Activated CD4-positive, CD25-positive, alpha-beta regulatory T cell treated with anti-CD3 and anti-CD28 coated beads, Interleukin-2, amount 50 U/mL, for 24 hours (primary cell): ENCODE data around the gene PCDHA4.
"Not testable (repeated sequence)": the region's sequence is repeated elsewhere in the genome, so short reads cannot be mapped to it uniquely, and the experiment has no call there.

Source experiments
- ATAC-seq, 2 donors: fragments of 150-1000 bp; cut with Tn5 transposase; one replicate each; pipeline ENCODE4 v1.10.0; 2021; ENCODE audit warnings: mild to moderate bottlenecking in 1 of 2, moderate library complexity in 1 of 2

Gene PCDHA4

DNA sequence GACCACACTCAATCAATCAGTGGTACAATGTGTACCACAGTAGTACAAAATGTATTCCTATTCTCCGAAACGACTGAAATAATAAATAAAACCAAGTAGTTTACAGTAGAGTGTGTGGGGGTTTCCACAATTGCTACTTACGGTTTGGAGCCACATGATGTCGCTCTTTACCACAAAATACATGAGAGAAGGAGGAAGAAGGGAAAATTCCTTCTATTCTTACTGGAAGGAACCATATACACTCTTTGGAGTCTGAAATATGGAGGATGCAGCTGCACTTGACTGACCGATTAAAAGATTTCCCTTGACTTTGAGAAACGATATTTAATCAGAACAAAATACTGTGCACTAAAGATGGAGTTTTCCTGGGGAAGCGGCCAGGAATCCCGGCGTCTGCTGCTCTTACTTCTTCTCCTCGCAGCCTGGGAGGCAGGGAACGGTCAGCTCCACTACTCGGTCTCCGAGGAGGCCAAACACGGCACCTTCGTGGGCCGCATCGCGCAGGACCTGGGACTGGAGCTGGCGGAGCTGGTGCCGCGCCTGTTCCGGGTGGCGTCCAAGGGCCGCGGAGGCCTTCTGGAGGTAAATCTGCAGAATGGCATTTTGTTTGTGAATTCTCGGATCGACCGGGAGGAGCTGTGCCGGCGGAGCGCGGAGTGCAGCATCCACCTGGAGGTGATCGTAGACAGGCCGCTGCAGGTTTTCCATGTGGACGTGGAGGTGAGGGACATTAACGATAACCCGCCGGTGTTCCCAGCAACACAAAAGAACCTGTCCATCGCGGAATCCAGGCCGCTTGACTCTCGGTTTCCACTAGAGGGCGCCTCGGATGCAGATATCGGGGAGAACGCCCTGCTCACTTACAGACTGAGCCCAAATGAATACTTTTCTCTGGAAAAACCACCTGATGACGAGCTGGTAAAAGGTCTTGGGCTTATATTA is at the start of gene PCDHA4:
TSS of gene PCDHA4 (plus strand) at position 235 of the 942 bp plus-strand sequence.
- no peak for ATAC-seq

DNA sequence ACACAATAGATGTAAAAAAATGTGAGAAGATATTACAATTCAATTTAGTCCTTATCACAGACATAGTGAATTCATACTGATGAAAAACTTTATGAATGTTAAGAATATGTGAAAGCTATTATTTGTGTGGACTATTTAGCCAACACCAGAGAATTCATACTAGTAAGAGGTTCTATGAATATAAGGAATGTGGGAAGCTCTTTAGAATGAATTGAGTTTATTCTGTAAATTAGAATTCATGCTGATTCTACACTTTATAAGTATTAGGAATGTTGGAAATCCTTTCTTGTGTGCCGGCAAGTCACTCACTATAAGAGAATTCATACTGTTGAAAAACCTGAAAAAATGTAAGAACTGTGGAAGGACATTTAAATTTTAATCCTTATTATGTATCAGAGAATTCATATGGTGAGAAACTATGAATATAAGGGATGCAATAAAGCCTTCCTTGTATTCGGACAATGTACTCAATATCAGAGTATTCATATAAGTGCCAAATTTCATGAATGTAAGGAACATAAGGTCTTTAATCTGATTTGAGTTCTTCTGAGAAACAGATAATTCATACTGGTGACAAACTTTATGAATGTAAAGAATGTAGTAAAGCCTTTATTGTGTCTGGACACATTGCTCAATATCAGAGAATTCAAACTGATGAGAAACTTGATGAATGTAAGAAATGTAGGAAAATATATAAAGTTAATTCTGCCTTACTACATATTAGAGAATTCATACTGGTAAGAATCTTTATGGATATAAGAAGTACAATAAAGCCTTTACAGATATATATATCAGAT is 42.5 kb upstream of the PCDHA4 start:
- ATAC-seq = no peak

DNA sequence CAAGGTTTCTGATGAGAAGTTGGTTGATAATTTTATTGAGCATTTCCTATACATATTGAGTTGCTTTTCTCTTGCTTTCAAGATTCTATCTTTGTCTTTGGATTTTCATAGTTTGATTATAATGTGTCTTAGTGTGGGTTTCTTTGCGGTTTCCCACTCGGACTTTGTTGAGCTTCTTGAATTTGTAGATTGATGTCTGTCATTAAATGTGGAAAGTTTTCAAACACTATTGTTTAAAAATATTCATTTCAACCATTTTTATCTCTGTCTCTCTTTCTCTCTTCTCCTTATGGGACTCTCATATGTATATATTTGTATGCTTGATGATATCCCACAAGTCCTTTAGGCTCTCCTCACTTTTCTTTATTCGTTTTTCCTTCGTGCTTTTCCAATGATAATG is 39.4 kb upstream of the PCDHA4 start:
- ATAC-seq = no peak

DNA sequence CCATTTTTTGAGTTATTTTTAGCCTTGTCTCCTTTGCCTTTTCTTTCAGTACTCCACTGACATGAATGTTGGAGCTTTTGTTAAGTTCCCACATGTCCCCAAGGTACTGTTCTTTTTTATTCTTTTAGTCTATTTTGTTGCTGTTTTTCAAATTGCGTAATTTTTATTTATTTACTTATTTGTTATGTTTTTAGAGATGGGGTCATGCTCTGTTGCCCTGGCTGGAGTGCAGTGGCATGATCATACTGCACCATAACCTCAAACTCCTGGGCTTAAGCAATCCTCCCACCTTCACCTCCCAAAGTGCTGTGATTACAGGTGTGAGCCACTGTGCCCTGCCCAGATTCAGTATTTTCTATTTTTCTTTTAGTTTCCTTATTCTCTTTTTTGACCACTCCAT is 26.4 kb upstream of the PCDHA4 start:
- no peak for ATAC-seq

DNA sequence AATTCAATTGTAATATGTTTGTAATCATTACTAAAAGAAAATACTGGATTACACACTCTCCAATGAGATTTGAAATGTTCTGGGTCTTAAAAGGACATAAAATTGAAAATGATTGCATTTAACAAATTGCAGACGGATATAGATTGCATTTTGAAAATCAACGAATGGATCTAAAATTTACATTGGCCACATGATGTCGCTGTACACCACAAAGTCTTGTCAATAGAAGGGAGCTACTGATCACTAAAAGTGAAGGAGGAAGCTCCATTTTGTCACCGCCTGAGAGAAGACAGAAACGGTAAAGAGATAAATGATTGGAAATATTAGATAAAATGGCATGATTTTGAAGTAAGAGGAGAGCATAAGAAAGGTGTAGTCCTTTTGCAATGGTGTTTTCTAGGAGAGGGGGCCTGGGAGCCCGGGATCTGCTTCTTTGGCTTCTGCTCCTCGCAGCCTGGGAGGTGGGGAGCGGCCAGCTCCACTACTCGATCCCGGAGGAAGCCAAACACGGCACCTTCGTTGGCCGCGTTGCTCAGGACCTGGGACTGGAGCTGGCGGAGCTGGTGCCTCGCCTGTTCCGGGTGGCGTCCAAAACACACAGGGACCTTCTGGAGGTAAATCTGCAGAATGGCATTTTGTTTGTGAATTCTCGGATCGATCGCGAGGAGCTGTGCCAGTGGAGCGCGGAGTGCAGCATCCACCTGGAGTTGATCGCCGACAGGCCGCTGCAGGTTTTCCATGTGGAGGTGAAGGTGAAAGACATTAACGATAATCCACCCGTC is 20.8 kb upstream of the PCDHA4 start, which contains the start of gene PCDHA1:
TSS of gene PCDHA1 (plus strand) at position 236 of the 782 bp plus-strand sequence.
- ATAC-seq = no peak

DNA sequence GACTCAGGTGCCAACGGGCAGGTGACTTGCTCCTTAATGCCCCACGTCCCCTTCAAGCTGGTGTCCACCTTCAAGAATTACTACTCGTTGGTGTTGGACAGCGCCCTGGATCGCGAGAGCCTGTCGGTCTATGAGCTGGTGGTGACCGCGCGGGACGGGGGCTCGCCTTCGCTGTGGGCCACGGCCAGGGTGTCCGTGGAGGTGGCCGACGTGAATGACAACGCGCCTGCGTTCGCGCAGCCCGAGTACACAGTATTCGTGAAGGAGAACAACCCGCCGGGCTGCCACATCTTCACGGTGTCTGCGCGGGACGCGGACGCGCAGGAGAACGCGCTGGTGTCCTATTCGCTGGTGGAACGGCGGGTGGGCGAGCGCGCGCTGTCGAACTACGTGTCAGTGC is 19.4 kb upstream of the PCDHA4 start:
- ATAC-seq = not testable (repeated sequence)

DNA sequence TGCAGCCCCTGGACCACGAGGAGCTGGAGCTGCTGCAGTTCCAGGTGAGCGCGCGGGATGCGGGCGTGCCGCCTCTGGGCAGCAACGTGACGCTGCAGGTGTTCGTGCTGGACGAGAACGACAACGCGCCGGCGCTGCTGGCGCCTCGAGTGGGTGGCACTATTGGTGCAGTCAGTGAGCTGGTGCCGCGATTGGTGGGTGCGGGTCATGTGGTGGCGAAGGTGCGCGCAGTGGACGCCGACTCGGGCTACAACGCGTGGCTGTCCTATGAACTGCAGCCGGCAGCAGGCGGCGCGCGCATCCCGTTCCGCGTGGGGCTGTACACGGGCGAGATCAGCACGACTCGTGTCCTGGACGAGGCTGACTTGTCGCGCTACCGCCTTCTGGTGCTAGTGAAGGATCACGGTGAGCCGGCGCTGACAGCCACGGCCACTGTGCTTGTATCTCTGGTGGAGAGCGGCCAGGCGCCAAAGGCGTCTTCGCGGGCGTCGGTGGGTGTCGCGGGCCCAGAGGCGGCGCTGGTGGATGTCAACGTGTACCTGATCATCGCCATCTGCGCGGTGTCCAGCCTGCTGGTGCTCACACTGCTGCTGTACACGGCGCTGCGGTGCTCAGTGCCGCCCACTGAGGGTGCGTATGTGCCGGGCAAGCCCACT is 18.9 kb upstream of the PCDHA4 start:
- not testable (repeated sequence) for ATAC-seq

DNA sequence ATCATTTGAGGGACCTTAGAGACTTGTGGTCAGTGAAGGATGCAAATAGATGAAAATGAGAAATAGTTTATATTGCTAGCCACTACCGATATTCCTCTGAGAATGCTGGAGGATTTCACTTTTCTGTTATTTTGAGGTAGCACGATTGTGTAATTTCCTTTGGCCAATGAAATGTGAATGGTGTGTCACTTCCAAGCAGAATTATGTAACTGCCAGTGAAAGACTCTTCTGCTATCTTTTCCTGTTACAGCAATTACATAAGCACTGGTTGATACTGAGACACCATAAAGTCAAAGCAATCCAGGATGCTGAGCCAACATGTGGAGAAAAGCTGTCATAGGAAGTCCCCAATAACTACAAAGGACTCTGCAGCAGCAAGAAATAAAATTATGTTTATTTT is 15.8 kb upstream of the PCDHA4 start:
- ATAC-seq = no peak

DNA sequence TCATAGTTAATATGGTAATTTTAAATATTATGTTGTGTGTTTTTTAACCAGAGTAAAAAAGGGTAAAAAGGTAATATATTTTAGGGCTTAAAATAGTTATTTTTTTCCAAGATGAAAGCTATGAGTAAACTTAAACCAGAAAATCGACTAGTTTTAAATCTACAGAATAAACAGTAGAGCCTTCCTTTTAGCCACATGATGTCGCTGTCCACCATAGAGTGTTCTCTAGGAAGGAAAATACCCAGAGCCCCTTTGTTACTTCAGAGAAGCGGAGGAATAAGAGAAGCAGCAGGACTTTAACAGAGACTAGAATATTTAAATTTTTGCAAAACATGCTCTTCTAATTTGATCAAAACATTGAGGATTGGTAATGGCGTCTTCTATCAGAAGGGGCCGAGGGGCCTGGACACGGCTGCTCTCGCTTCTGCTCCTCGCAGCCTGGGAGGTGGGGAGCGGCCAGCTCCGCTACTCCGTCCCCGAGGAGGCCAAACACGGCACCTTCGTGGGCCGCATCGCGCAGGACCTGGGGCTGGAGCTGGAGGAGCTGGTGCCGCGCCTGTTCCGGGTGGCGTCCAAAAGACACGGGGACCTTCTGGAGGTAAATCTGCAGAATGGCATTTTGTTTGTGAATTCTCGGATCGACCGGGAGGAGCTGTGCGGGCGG is 12.1 kb upstream of the PCDHA4 start, which contains the start of gene PCDHA2:
TSS of gene PCDHA2 (plus strand) at position 258 of the 664 bp plus-strand sequence.
- no peak for ATAC-seq

DNA sequence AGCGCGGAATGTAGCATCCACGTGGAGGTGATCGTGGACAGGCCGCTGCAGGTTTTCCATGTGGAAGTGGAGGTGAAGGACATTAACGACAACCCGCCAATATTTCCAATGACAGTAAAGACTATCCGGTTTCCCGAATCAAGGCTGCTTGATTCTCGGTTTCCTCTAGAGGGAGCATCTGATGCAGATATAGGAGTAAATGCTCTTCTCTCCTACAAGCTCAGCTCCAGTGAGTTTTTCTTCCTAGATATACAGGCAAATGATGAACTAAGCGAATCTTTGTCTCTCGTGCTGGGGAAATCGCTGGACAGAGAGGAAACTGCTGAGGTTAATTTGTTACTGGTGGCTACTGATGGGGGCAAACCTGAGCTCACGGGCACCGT is 11.6 kb upstream of the PCDHA4 start:
- no peak for ATAC-seq

DNA sequence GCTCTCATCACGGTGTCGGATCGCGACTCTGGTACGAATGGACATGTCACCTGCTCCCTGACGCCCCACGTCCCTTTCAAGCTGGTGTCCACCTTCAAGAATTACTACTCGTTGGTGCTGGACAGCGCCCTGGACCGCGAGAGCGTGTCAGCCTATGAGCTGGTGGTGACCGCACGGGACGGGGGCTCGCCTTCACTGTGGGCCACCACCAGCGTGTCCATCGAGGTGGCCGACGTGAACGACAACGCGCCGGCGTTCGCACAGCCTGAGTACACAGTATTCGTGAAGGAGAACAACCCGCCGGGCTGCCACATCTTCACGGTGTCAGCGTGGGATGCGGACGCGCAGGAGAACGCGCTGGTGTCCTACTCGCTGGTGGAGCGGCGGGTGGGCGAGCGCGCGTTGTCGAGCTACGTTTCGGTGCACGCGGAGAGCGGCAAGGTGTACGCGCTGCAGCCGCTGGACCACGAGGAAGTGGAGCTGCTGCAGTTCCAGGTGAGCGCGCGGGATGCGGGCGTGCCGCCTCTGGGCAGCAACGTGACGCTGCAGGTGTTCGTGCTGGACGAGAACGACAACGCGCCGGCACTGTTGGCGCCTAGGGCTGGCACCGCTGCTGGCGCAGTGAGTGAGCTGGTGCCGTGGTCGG is 10.7 kb upstream of the PCDHA4 start:
- not testable (repeated sequence) for ATAC-seq

DNA sequence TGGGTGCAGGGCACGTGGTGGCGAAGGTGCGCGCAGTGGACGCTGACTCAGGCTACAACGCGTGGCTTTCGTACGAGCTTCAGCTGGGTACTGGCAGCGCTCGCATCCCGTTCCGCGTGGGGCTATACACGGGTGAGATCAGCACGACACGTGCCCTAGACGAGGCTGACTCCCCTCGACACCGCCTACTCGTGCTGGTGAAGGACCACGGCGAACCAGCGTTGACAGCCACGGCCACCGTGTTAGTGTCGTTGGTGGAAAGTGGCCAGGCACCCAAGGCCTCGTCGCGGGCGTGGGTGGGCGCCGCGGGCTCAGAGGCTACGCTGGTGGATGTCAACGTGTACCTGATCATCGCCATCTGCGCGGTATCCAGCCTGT is 10.2 kb upstream of the PCDHA4 start:
- no peak for ATAC-seq

DNA sequence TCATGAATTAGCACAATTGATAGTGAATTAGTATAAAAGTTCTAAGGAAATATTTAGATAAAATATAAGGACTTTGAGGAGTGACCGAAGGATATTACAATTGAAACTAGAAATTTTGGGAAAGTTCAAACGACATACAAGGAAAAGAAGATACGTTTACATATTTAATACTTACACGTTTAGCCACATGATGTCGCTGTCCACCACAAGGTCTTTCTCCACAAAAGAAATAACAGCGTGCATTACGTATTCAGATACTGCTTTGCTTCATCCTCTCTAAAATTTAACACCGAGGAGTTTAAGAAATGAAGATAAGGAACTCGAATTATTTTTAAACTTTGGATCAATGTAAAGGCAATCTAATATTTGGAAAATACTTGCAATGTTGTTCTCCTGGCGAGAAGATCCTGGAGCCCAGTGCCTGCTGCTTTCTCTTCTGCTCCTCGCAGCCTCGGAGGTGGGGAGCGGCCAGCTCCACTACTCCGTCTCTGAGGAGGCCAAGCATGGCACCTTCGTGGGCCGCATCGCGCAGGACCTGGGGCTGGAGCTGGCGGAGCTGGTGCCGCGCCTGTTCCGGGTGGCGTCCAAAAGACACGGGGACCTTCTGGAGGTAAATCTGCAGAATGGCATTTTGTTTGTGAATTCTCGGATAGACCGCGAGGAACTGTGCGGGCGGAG is 5.9 kb upstream of the PCDHA4 start, which contains the start of gene PCDHA3:
TSS of gene PCDHA3 (plus strand) at position 242 of the 678 bp plus-strand sequence.
- no peak for ATAC-seq

DNA sequence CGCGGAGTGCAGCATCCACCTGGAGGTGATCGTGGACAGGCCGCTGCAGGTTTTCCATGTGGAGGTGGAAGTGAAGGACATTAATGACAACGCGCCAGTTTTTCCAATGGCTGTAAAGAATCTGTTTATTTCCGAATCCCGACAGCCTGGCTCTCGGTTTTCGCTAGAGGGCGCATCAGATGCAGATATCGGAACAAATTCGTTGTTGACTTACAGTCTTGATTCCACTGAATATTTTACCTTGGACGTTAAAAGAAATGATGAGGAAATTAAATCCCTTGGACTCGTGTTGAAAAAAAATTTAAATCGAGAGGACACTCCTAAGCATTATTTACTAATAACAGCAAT is 5.4 kb upstream of the PCDHA4 start:
- ATAC-seq = no peak

DNA sequence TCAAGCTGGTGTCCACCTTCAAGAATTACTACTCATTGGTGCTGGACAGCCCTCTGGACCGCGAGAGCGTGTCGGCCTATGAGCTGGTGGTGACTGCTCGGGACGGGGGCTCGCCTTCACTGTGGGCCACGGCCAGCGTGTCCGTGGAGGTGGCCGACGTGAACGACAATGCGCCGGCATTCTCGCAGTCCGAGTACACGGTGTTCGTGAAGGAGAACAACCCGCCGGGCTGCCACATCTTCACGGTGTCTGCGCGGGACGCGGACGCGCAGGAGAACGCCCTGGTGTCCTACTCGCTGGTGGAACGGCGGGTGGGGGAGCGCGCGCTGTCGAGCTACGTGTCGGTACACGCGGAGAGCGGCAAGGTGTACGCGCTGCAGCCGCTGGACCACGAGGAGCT is 4.5 kb upstream of the PCDHA4 start:
- not testable (repeated sequence) for ATAC-seq

DNA sequence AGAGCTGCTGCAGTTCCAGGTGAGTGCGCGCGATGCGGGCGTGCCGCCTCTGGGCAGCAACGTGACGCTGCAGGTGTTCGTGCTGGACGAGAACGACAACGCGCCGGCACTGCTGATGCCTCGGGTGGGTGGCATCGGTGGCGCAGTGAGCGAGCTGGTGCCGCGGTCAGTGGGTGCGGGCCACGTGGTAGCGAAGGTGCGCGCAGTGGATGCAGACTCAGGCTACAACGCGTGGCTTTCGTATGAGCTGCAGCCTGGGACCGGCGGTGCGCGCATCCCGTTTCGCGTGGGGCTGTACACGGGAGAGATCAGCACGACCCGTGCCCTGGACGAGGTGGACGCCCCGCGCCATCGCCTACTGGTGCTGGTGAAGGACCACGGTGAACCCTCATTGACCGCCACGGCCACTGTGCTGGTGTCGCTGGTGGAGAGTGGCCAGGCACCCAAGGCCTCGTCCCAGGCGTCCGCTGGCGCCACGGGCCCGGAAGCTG is 4.0 kb upstream of the PCDHA4 start:
- ATAC-seq = no peak

DNA sequence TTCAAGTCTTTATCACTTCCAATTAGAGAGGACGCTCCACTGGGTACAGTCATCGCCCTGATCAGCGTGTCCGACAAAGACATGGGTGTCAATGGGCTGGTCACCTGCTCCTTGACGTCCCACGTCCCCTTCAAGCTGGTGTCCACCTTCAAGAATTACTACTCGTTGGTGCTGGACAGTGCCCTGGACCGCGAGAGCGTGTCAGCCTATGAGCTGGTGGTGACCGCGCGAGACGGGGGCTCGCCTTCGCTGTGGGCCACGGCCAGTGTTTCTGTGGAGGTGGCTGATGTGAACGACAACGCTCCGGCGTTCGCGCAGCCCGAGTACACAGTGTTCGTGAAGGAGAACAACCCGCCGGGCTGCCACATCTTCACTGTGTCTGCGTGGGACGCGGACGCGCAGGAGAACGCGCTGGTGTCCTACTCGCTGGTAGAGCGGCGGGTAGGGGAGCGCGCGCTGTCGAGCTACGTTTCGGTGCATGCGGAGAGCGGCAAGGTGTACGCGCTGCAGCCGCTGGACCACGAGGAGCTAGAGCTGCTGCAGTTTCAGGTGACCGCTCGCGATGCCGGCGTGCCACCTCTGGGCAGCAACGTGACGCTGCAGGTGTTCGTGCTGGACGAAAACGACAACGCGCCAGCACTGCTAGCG is 1.5 kb downstream of the PCDHA4 start:
- not testable (repeated sequence) for ATAC-seq

DNA sequence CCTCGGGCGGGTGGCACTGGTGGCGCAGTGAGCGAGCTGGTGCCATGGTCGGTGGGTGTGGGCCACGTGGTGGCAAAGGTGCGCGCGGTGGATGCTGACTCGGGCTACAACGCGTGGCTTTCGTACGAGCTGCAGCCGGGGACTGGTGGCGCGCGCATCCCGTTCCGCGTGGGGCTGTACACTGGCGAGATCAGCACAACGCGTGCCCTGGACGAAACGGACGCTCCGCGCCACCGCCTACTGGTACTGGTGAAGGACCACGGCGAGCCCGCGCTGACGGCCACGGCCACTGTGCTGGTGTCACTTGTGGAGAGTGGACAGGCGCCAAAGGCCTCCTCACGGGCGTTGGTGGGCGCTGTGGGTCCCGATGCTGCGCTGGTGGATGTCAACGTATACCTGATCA is 2.0 kb downstream of the PCDHA4 start:
- ATAC-seq = no peak

DNA sequence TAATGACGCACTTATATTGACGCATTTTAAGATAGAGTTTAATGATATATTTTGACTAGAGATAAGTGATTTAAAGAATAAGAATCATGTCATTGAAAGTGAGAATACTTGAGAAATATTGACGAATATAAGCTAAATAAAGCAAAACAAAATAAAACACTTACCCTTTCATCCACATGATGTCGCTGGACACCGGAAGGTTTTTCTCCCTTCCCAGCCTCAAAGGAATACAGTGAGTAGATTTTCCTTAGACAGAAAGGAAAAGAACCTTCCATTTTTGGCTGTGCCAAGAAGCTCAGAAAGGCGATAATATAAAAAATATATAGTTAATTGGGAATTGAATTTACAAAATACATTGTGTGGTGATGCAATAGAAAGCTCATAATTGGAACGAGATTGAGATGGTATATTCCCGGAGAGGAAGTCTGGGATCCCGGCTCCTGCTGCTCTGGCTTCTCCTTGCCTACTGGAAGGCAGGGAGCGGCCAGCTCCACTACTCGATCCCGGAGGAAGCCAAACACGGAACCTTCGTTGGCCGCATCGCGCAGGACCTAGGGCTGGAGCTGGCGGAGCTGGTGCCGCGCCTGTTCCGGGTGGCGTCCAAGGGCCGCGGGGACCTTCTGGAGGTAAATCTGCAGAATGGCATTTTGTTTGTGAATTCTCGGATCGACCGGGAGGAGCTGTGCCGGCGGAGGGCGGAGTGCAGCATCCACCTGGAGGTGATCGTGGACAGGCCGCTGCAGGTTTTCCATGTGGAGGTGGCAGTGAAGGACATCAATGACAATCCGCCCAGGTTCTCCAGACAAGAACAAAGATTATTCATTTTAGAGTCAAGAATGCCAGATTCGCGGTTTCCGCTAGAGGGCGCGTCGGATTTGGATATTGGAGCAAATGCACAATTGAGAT is 14.8 kb downstream of the PCDHA4 start, which contains the start of gene PCDHA5:
TSS of gene PCDHA5 (plus strand) at position 239 of the 906 bp plus-strand sequence.
- no peak for ATAC-seq
